Activated naive CD8-positive, alpha-beta T cell treated with anti-CD3 and anti-CD28 coated beads, Interleukin-2, amount 10 ng/mL, durations not matched to agents 7 days and 5 days (primary cell): ENCODE results near the gene YAP1. TPM values are rescaled to one million over a fixed set of nuclear protein-coding genes. Genes with fewer than 3 reads are reported as not detected.

Experiments
- ATAC-seq: fragments of 150-1000 bp; cut with Tn5 transposase; one replicate; pipeline ENCODE4 v1.10.0; 2021; ENCODE audit warnings: low read depth, moderate library complexity
- POLR2A ChIA-PET: fragments of 350-600 bp; sonication (Branson Sonifier 250); formaldehyde crosslinking; loops from one replicate; lab custom pipeline; 2021; ENCODE audit warnings: antibody characterized with exemption; lab: Charles Lee
- DNase-seq: peaks from one replicate; pipeline ENCODE4 v3.0.0; 2021
- H3K27ac Mint-ChIP-seq: one replicate; pipeline ENCODE4 v1.8.0; 2022; ENCODE audit warnings: mild to moderate bottlenecking, mixed read lengths
- H3K27me3 Mint-ChIP-seq: one replicate; pipeline ENCODE4 v1.8.0; 2022; ENCODE audit warnings: mild to moderate bottlenecking, moderate library complexity, mixed read lengths
- H3K36me3 Mint-ChIP-seq: one replicate; pipeline ENCODE4 v1.8.0; 2021; ENCODE audit warnings: mild to moderate bottlenecking, mixed read lengths
- H3K4me1 Mint-ChIP-seq: one replicate; pipeline ENCODE4 v1.8.0; 2021; ENCODE audit warnings: mixed read lengths
- H3K4me3 Mint-ChIP-seq: one replicate; pipeline ENCODE4 v1.8.0; 2022; ENCODE audit warnings: mild to moderate bottlenecking, moderate library complexity, mixed read lengths
- H3K9me3 Mint-ChIP-seq: one replicate; pipeline ENCODE4 v1.8.0; 2021; ENCODE audit warnings: mixed read lengths
- total RNA-seq, 2 experiments: library from RNA; stranded (reverse); gene quantifications; one replicate each; pipeline ENCODE4 v1.2.3, GENCODE V29; 2021

The YAP1 gene
- total RNA-seq, 2 experiments from 2014 or later, result 0.11 TPM; not detected in 1

DNA sequence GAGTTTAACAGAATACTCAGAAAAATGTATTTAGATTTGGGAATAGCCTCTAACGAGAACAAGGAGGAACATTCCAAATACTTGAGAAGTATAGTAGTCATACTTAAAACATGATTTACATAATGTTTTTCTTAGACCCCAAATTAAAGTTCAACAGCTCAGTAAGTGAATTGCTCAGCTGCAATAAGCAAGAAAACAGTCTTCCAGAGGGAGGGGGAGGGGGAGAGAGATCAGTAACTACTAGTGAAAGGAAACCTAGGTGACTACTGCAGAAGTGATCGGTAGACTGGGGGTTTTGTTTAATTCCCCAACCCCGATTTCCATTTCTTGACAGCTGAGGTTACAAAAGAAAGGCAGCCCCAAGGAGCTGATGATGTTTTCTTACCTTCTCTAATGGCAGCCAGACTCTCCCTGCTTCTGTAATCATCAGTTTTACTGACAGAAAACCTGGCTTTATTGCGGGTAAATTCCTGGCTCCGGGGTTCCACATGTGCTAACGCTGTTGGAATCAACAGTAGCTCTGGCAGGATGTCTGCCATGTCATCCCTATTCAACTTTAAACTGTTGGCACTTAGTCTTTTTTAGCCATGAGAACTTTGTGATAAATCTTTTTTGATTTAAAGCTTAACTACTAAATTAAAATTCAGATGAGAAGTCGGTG is 124.7 kb downstream of the YAP1 start:
- H3K9me3 Mint-ChIP-seq, result no peaks in the 10 kb centered on the region
- POLR2A ChIA-PET, result no interaction called here
- H3K4me3 Mint-ChIP-seq, result no peak overlapping the region
- DNase-seq (no peak), ATAC-seq (no peak)
- H3K27me3 Mint-ChIP-seq, result peaks cover 23% of the 10 kb centered on the region
- no peaks in the 10 kb centered on the region for H3K36me3 Mint-ChIP-seq
- no peak overlapping the region for H3K27ac Mint-ChIP-seq
- no peaks in the 10 kb centered on the region for H3K4me1 Mint-ChIP-seq

DNA sequence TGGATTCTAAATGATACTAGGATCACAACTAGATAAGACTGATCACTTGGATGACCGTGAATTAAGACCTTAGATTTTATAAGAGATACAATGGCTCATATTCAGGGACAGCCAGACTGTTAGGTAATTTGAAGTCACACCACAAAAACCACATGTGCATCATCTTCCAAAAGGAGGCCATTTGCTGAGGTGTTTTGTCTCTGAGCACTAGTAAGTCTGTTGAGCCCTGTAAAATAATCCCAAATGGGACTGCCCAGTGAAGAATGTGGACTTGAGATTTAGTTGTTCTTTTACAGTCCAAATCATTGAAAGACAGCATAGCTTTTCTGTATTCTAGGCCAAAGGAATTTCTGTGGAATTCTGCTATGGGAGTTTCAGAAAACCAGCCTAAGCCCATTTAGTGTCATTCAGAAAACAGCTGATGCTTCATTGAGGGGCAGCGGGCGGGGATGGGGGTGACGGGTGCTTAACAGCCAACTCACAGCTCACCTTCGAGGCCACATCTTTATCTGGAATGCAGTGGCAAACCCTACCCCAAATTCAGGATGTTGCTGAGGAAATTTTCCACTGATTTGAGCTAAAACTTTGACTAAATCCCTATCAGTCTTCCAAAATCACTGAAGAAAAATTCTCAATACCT is 127.0 kb downstream of the YAP1 start:
- Mint-ChIP-seq H3K4me1 (no peaks in the 10 kb centered on the region), H3K9me3 (no peaks in the 10 kb centered on the region), H3K27ac (no peak overlapping the region), H3K27me3 (peaks cover 15% of the 10 kb centered on the region), H3K4me3 (no peak overlapping the region), H3K36me3 (no peaks in the 10 kb centered on the region)
- ATAC-seq (no peak), DNase-seq (no peak)
- POLR2A ChIA-PET, result no interaction called here

DNA sequence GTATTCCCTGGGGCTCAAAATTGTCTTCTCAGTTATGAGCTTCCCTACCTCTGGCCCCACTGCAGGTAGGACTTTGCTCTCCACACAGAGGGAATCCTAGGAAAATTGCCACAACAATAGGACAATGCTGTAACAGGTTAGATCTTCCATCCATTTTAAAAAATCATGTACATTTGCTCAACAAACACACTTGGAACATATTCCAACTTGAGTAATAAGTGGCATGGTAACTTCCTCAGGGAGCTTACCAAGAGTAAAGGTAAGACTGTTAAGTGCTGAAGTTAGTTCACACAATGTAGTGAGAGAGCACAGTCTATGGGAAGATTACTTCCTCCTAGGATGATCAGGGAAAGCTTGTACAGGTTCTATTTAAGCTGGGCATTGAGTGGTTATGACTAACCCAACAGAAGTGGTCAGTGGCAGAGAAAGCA is 128.2 kb downstream of the YAP1 start:
- Mint-ChIP-seq H3K27me3 (peaks cover 13% of the 10 kb centered on the region), H3K4me3 (no peak overlapping the region), H3K27ac (no peak overlapping the region), H3K4me1 (no peaks in the 10 kb centered on the region), H3K9me3 (no peaks in the 10 kb centered on the region), H3K36me3 (no peaks in the 10 kb centered on the region)
- no peak for DNase-seq
- no peak for ATAC-seq
- POLR2A ChIA-PET, result no interaction called here

DNA sequence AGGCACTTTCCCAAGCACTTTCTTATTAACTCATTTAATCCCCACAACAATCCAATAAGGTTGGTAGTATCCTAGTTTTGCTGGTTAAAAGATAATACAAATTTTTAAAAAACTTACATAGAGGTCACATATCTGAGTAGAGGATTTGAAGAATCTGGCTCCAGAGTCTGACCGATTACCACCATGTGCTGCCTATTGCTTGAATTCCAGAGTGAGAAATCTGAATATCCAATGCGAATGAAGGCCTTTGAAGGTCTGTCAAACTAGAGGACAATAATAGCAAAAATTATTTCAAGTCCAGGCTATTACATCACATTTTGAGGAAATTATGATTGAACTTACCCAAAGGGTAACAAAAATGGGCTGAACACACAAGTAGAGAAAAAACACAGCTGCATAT is 129.2 kb downstream of the YAP1 start:
- peaks cover 13% of the 10 kb centered on the region for H3K27me3 Mint-ChIP-seq
- no peak for DNase-seq
- ATAC-seq, result no peak
- H3K27ac Mint-ChIP-seq, result no peak overlapping the region
- H3K4me3 Mint-ChIP-seq, result no peak overlapping the region
- no peaks in the 10 kb centered on the region for H3K9me3 Mint-ChIP-seq
- no peaks in the 10 kb centered on the region for H3K36me3 Mint-ChIP-seq
- no peaks in the 10 kb centered on the region for H3K4me1 Mint-ChIP-seq
- POLR2A ChIA-PET, result no interaction called here

DNA sequence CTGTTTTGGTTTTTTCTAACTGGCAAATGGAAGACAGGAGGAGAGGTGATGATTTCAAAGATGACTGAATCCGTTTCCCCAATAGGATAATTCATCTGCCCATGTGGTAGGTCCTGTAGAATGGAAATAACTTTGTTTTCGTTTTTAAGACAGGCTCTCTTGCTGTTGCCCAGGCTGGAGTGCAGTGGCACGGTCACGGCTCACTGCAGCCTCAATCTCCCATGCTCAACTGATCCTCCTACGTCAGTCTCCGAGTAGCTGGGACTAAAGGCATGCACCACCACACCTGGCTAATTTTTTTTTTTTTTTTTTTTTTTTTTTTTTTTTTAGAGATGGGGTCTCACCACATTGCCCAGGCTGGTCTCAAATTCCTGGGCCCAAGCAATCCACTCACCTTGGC is 129.7 kb downstream of the YAP1 start:
- no peaks in the 10 kb centered on the region for H3K36me3 Mint-ChIP-seq
- H3K27me3 Mint-ChIP-seq, result peaks cover 11% of the 10 kb centered on the region

DNA sequence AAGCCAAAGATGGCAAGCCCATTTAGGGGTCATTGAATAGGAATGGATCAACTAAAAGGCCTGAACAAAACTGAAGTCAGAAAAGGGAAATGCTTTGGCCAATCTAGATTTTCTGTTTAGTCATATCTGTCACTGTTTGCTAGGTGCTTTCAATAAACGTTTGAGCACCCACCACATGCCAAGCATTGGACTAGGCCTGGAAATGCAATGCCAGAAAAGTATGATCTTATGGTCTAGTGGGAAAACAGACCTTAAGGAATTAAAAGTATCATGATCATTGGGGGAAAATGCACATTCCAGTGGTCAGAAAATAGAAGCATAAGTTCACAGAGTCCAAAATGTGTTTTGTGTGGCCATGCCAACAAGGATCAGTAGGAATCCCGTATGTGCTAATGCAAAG is 130.3 kb downstream of the YAP1 start:
- Mint-ChIP-seq H3K36me3 (no peaks in the 10 kb centered on the region), H3K27ac (no peak overlapping the region), H3K4me1 (no peaks in the 10 kb centered on the region), H3K4me3 (no peak overlapping the region), H3K27me3 (peaks cover 11% of the 10 kb centered on the region), H3K9me3 (no peaks in the 10 kb centered on the region)
- DNase-seq (no peak), ATAC-seq (no peak)
- POLR2A ChIA-PET, result no interaction called here

More for the DNA sequence above, 129.7 kb downstream of the YAP1 start:
- Mint-ChIP-seq H3K4me1 (no peaks in the 10 kb centered on the region), H3K9me3 (no peaks in the 10 kb centered on the region), H3K4me3 (no peak overlapping the region), H3K27ac (no peak overlapping the region)
- ATAC-seq (no peak), DNase-seq (no peak)
- POLR2A ChIA-PET, result no interaction called here

DNA sequence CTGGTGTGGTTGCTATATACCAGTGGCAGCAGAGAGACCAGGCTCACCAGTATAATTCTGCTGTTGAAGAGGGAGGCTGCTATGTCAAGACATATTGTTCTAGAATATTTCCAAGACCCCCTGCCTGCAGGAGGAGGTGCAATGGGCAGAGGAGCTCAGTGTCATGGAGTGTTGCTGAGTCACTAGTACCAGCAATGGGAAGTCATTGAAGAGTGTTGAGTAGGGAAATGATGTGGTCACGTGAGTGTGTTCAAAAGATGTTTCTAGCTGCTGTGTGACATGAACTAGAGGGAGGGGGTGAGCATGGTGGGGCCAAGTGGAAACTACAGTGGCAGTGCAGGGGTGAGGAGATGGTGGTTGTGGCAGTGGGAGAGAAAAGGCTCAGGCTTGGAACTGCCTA is 130.8 kb downstream of the YAP1 start:
- no peak for ATAC-seq
- no peak overlapping the region for H3K27ac Mint-ChIP-seq
- peaks cover 11% of the 10 kb centered on the region for H3K27me3 Mint-ChIP-seq
- POLR2A ChIA-PET, result no interaction called here
- no peaks in the 10 kb centered on the region for H3K9me3 Mint-ChIP-seq
- no peak overlapping the region for H3K4me3 Mint-ChIP-seq
- no peaks in the 10 kb centered on the region for H3K4me1 Mint-ChIP-seq
- no peak for DNase-seq
- no peaks in the 10 kb centered on the region for H3K36me3 Mint-ChIP-seq

DNA sequence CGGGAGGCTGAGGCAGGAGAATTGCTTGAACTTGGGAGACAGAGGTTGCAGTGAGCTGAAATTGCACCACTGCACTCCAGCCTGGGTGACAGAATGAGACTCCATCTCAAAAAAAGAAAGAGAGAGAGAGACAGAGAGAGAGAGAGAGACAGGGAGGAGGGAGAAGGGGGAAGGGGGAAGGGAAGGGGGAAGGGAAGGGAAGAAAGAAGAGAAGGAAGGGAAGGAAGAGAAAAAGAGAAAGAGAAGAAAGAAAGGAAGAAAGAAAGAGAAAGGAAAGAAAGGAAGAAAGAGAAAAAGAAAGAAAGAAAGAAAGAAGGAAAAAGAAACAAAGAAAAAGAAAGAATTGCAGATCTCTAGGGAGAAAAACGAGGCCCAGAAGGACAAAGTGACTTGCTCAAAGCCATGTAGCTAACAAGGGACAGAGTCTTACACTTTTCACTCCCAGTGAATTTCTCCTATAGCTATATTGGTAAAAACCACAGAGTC is 133.2 kb downstream of the YAP1 start:
- ATAC-seq, result no peak
- Mint-ChIP-seq H3K4me1 (no peaks in the 10 kb centered on the region), H3K9me3 (no peaks in the 10 kb centered on the region), H3K36me3 (no peaks in the 10 kb centered on the region), H3K4me3 (no peak overlapping the region), H3K27me3 (peaks cover 4% of the 10 kb centered on the region), H3K27ac (no peak overlapping the region)
- no peak for DNase-seq
- POLR2A ChIA-PET, result no interaction called here

DNA sequence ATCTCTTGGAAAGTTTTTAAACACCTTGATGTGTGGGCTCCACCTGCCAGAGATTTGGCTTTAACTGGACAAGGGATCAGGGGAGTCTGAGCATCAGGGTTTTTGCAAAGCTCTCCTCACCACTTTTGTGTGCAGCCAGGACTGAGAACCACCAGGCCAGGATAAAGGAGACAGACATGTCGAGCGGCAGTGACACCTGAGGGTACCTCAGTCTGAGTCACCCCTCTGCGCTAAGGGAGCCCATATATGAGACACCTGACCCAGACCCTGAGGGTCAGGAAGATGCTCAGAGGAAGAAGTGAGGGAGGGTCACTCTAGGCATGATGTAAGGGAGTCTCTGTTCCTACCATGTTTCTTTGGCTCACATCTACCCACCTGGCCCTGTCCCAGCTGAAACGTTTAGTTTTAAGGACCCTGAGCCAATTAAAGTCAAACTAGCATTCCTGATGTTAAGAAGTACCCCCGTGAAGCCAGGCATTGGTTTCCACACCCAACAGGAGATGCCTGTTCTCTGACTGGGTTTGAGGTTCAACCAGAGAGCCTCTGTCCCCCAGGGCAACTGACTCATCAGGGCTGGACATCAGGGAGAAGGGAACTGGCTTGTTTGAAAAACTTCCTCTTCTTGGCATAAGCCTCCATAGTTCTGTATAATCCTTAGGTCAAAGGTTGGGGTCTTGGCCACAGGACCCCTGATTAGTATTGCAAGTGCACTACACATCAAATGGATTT is 134.6 kb downstream of the YAP1 start:
- no peak for DNase-seq
- Mint-ChIP-seq H3K4me1 (no peaks in the 10 kb centered on the region), H3K9me3 (no peaks in the 10 kb centered on the region), H3K4me3 (no peak overlapping the region), H3K36me3 (no peaks in the 10 kb centered on the region), H3K27me3 (peaks cover 2% of the 10 kb centered on the region), H3K27ac (no peak overlapping the region)
- no peak for ATAC-seq
- POLR2A ChIA-PET, result no interaction called here

DNA sequence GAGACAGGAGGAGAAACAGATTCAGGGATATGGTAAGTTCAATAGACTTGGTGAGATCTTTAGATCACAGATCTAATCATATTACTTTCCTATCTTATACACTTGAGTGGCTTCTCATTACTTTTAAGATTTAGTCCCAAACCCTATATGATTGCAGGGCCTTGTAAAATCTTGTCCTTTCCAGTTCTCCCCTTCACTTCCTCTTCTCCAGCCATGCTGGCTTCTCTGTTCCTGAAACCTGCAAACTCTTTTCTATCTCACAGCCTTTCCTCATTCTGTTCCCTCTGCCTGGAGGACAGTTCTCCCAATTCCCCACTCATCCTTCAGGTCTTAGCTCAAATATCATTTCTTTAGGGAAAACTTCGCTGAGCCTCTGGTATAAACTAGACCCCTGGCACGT is 141.2 kb downstream of the YAP1 start:
- H3K27ac Mint-ChIP-seq, result no peak overlapping the region
- POLR2A ChIA-PET, result no interaction called here
- no peaks in the 10 kb centered on the region for H3K27me3 Mint-ChIP-seq
- no peaks in the 10 kb centered on the region for H3K9me3 Mint-ChIP-seq
- ATAC-seq, result no peak
- H3K4me3 Mint-ChIP-seq, result no peak overlapping the region
- H3K4me1 Mint-ChIP-seq, result no peaks in the 10 kb centered on the region
- no peaks in the 10 kb centered on the region for H3K36me3 Mint-ChIP-seq
- DNase-seq, result no peak

DNA sequence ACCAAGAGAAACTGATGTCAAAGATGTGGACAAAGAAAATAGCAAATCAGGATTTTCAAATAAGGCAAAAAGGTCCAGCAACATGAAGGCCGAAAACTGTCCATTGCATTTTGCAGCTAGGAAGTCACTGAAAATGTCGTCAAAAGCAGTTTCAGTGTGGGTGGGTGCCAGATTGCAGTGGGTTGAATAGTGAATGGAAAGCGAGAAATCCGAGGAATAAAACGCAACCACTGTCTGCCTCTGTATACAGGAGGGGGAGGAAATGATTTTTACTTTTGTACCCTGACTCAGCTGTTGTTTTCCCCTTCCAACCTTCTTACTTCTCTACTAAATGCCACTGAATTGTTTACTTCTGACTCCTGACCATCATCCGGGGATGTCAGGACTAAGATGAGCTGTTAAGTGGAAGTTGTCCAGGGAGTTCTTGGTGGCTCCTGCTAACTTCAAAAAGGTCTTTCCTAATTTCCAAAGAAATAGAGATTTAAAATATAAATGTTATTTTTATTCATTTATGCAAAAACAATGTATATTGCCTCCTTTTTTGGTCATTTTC is 142.2 kb downstream of the YAP1 start:
- H3K36me3 Mint-ChIP-seq, result no peaks in the 10 kb centered on the region
- H3K4me3 Mint-ChIP-seq, result no peak overlapping the region
- POLR2A ChIA-PET, result interaction anchor here (0.6 kb wide), 1 partner anchor 428 kb away, joined by 3 read pairs; no protein-coding TSS in a partner anchor
- H3K27ac Mint-ChIP-seq, result no peak overlapping the region
- no peaks in the 10 kb centered on the region for H3K4me1 Mint-ChIP-seq
- ATAC-seq, result no peak
- no peaks in the 10 kb centered on the region for H3K27me3 Mint-ChIP-seq
- H3K9me3 Mint-ChIP-seq, result no peaks in the 10 kb centered on the region
- no peak for DNase-seq

DNA sequence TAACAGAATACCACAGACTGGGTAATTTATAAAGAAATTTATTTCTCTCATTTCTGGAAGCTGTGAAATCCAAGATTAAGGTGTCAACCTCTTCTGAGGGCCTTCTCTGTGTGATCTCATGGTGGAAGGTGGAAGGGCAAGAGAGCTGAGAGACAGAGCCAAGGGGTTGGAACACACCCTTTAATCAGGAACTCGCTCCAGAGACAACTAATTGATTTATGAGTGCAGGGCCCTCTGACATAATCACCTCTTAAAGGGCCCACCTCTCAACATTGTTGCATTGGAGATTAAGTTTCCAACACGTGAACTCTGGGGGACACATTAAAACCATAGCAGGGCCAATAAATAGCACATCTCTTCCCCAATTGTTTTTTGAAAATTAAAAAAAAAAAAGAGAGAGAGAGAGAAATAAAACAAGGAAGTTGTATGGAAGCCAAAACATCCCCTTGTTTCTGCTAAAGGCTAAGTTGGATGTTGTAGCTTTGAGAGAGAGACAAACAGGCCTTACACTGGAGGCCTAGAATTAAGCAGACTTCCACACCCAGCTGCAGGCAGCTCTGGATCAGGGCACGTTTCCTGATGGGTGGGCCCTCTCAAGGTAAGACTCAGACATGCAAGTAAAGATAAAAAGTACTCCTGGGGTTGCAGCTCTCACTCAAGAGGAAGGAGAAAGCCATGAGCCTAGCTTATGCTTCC is 142.9 kb downstream of the YAP1 start:
- no peak overlapping the region for H3K27ac Mint-ChIP-seq
- no peak for ATAC-seq

DNA sequence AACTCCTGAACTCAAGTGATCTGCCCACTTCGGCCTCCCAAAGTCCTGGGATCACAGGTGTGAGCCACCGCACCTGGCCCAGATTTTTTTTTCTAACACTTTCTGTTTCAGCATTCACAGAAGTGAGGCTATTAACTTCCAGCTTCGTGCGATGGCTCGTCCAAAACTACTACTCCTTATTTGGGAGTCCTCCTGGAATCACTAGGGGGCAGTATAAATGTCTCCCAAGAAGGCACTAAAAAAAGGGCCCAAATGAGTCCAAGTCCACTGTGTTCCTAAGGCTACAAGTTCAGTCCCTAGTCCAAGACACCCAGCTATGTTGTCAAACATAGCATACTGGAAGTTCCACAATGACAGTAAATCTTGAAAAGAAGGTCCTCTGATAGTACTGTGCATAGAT is 143.8 kb downstream of the YAP1 start:
- no peak for DNase-seq
- H3K27me3 Mint-ChIP-seq, result no peaks in the 10 kb centered on the region
- POLR2A ChIA-PET, result no interaction called here
- no peak for ATAC-seq
- no peak overlapping the region for H3K4me3 Mint-ChIP-seq
- H3K27ac Mint-ChIP-seq, result no peak overlapping the region
- no peaks in the 10 kb centered on the region for H3K4me1 Mint-ChIP-seq
- H3K9me3 Mint-ChIP-seq, result no peaks in the 10 kb centered on the region
- no peaks in the 10 kb centered on the region for H3K36me3 Mint-ChIP-seq

More for the DNA sequence above, 142.9 kb downstream of the YAP1 start:
- H3K36me3 Mint-ChIP-seq, result no peaks in the 10 kb centered on the region
- H3K9me3 Mint-ChIP-seq, result no peaks in the 10 kb centered on the region
- no peaks in the 10 kb centered on the region for H3K4me1 Mint-ChIP-seq
- H3K4me3 Mint-ChIP-seq, result no peak overlapping the region
- no peak for DNase-seq
- H3K27me3 Mint-ChIP-seq, result no peaks in the 10 kb centered on the region
- POLR2A ChIA-PET, result no interaction called here
